Caco-2 (cell line): Measurements from ENCODE around the gene CCP110. TPM values are rescaled to one million over a fixed set of nuclear protein-coding genes. Genes with fewer than 3 reads are reported as not detected.

Source experiments
- BruUV-seq: library from RNA; stranded (reverse); fragments of 400-500 nt; replicated peaks from 2 replicates; lab custom pipeline; 2021; lab: Mats Ljungman, UMichigan
- CTCF ChIA-PET: fragments of 300-600 bp; sonication (Branson Sonifier 250); formaldehyde crosslinking; loops from one replicate; lab custom pipeline; 2022; ENCODE audit warnings: antibody characterized with exemption; lab: Charles Lee
- POLR2A ChIA-PET: fragments of 300-600 bp; sonication (Branson Sonifier 250); formaldehyde crosslinking; loops from one replicate; lab custom pipeline; 2022; ENCODE audit warnings: antibody characterized with exemption; lab: Charles Lee
- DNase-seq, 2 experiments: peaks; one replicate each; pipeline versions ENCODE4 v3.0.0 to v3.0.0-alpha.2; 2020 to 2022
- H3K27me3 ChIP-seq: replicated peaks from 2 replicates; pipeline ENCODE4 v1.6.0; 2011; ENCODE audit warnings: low read length; ENCODE audit not compliant: control insufficient read depth, insufficient read depth
- H3K36me3 ChIP-seq: 2 replicates; pipeline ENCODE4 v1.5.1; 2011; ENCODE audit warnings: low read length; ENCODE audit not compliant: control insufficient read depth, insufficient read depth
- H3K4me1 ChIP-seq: fragments of 250-450 bp; sonication (Bioruptor Pico); 2 replicates; pipeline ENCODE4 v1.5.1; 2020; ENCODE audit warnings: mild to moderate bottlenecking
- H3K4me3 ChIP-seq: 2 replicates; pipeline ENCODE4 v1.5.1; 2011; ENCODE audit warnings: low read depth, mild to moderate bottlenecking, control low read depth, low read length
- H3K9me3 ChIP-seq: fragments of 250-450 bp; sonication (Bioruptor Pico); 2 replicates; pipeline ENCODE4 v1.5.1; 2020; ENCODE audit warnings: mild to moderate bottlenecking, moderate library complexity
- H3K27ac Mint-ChIP-seq: one replicate; pipeline ENCODE4 v1.8.0; 2022; ENCODE audit warnings: mixed read lengths; ENCODE audit not compliant: unreplicated experiment
- H3K27me3 Mint-ChIP-seq: one replicate; pipeline ENCODE4 v1.8.0; 2022; ENCODE audit warnings: mixed read lengths; ENCODE audit not compliant: insufficient read depth, unreplicated experiment
- H3K36me3 Mint-ChIP-seq: one replicate; pipeline ENCODE4 v1.8.0; 2022; ENCODE audit warnings: mild to moderate bottlenecking, mixed read lengths; ENCODE audit not compliant: insufficient read depth, unreplicated experiment
- H3K4me1 Mint-ChIP-seq: one replicate; pipeline ENCODE4 v1.8.0; 2022; ENCODE audit warnings: low read depth, mixed read lengths; ENCODE audit not compliant: unreplicated experiment
- H3K4me3 Mint-ChIP-seq: one replicate; pipeline ENCODE4 v1.8.0; 2022; ENCODE audit warnings: mild to moderate bottlenecking, moderate library complexity, mixed read lengths; ENCODE audit not compliant: unreplicated experiment
- H3K9me3 Mint-ChIP-seq: one replicate; pipeline ENCODE4 v1.8.0; 2022; ENCODE audit warnings: mixed read lengths; ENCODE audit not compliant: unreplicated experiment
- CTCF ChIP-seq, 2 experiments: fragments of 200-600 bp in 1 of 2; IDR thresholded peaks; 1 replicate in 1 of 2; 2 replicates in 1 of 2; pipeline versions ENCODE4 v1.5.1 to v1.8.0; 2011 to 2022; ENCODE audit warnings: antibody characterized with exemption in 1 of 2, control low read depth in 1 of 2, inconsistent platforms in 1 of 2, low read depth in 1 of 2, low read length in 1 of 2, mild to moderate bottlenecking in 1 of 2, moderate library complexity in 1 of 2; ENCODE audit not compliant: insufficient read depth in 1 of 2, severe bottlenecking in 1 of 2, unreplicated experiment in 1 of 2
- intact Hi-C: fragments of 100-400 bp; cut with micrococcal nuclease; formaldehyde crosslinking; loops from one replicate; pipeline ENCODE4 v1.10.0; 2022; ENCODE audit not compliant: unreplicated experiment
- total RNA-seq: library from RNA; stranded (reverse); gene quantifications from 2 replicates; pipeline ENCODE4 v1.2.3, GENCODE V29; 2022

CCP110 gene
- total RNA-seq, 1 experiment from 2014 or later = 7.5 TPM

DNA sequence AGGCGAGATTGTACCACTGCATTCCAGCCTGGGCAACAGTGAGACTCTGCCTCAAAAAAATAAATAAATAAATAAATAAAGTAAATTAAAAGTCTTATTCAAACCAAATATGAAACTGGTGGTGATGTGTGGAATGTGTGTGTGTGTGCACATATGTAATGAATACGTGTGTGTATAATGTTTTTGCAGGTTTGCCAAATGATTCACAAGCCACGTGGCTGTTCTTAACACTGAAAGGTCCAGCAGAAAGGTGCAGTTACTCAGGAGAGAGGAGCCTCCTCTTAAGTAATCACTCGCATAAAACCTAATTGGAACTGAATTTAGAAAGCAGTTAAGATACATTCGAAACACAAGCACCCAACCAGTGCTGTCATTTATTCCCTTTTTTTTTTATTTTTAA is 24.7 kb upstream of the CCP110 start:
- DNase-seq = no peak
- Histone ChIP-seq H3K36me3 (no peaks in the 10 kb centered on the region; the same call in 1 of the 2 replicates), H3K9me3 (no peaks in the 10 kb centered on the region), H3K27me3 (no peaks in the 10 kb centered on the region), H3K4me1 (no peaks in the 10 kb centered on the region), H3K4me3 (no peak overlapping the region)
- intact Hi-C loops = no loop called here
- no peak for TF ChIP-seq CTCF (IDR thresholded peaks at IDR 0.05; ENCODE audit: insufficient read depth in 1 of 2, low read depth in 1 of 2, low read length in 1 of 2, severe bottlenecking in 1 of 2, unreplicated experiment in 1 of 2)
- Mint-ChIP-seq H3K4me3 (no peak overlapping the region), H3K9me3 (no peaks in the 10 kb centered on the region), H3K27me3 (no peaks in the 10 kb centered on the region), H3K27ac (no peak overlapping the region), H3K4me1 (no peaks in the 10 kb centered on the region), H3K36me3 (peaks cover 21% of the 10 kb centered on the region)
- BruUV-seq = no TSS peak
- POLR2A ChIA-PET = no interaction called here
- CTCF ChIA-PET = no interaction called here

- Mint-ChIP-seq H3K27ac (no peak overlapping the region), H3K36me3 (peaks cover 25% of the 10 kb centered on the region), H3K27me3 (no peaks in the 10 kb centered on the region), H3K9me3 (no peaks in the 10 kb centered on the region), H3K4me3 (no peak overlapping the region), H3K4me1 (no peaks in the 10 kb centered on the region)
- TF ChIP-seq CTCF (IDR thresholded peaks at IDR 0.05; ENCODE audit: insufficient read depth in 1 of 2, low read depth in 1 of 2, low read length in 1 of 2, severe bottlenecking in 1 of 2, unreplicated experiment in 1 of 2) = no peak
- Histone ChIP-seq H3K27me3 (no peaks in the 10 kb centered on the region), H3K36me3 (no peaks in the 10 kb centered on the region; the same call in 1 of the 2 replicates), H3K9me3 (no peaks in the 10 kb centered on the region), H3K4me3 (no peak overlapping the region), H3K4me1 (no peaks in the 10 kb centered on the region)
- BruUV-seq = no TSS peak
- DNase-seq = no peak
- ChIA-PET POLR2A (no interaction called here), CTCF (no interaction called here)
- intact Hi-C loops = no loop called here
Measured at GRCh38 chr16:19499481-19499880, 24.3 kb upstream of the CCP110 start.

DNA sequence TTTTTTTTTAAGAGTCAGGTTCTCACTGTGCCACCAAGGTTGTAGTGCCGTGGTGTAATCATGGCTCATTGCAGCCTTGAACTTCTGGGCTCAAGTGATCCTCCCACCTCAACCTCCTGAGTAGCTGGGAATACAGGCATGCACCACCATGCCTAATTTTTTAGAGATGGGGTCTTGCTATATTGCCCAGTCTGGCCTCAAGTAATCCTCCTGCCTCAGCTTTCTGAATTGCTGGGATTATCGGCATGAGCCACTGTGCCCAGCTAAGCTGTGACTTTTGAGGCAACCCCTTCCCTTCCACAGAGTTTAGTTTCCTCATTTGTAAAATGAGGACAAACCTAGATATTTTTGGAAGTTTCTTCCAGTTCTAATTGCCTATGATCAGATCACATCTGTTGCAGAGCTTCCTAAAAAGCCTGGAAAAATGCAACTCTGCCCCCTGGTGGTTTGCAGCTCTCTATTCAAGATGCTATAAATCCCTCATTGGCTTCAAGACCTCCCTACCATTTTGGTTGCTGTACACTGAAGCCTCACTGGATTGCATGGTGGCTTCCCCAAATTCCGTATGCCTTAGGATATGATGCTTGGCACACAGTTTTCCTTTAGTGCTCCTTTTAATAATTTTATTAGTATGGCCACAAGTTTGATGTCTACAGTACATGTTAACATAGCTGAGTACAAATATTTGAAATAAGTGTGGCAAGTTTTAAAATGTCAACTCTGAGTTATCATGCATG is 21.2 kb upstream of the CCP110 start:
- no peaks in the 10 kb centered on the region for H3K9me3 Mint-ChIP-seq
- intact Hi-C loops = loop anchor here (1.0 kb wide), 3 partner anchors 113 to 416 kb away; no protein-coding TSS in a partner anchor
- CTCF ChIA-PET = interaction anchor here (0.5 to 1.8 kb wide), 9 partner anchors 9 to 417 kb away, joined by 3 to 11 read pairs (median 3); partner anchors contain the start of gene CCP110
- no TSS peak for BruUV-seq
- no peaks in the 10 kb centered on the region for H3K27me3 Mint-ChIP-seq
- POLR2A ChIA-PET = no interaction called here
- Histone ChIP-seq H3K36me3 (no peaks in the 10 kb centered on the region; the same call in 1 of the 2 replicates), H3K4me3 (no peak overlapping the region), H3K4me1 (0 out of 2 replicates have a peak, but pooled peaks cover 4% of the 10 kb centered on the region), H3K27me3 (no peaks in the 10 kb centered on the region), H3K9me3 (no peaks in the 10 kb centered on the region)
- TF ChIP-seq CTCF (IDR thresholded peaks at IDR 0.05; ENCODE audit: insufficient read depth in 1 of 2, low read depth in 1 of 2, low read length in 1 of 2, severe bottlenecking in 1 of 2, unreplicated experiment in 1 of 2) = peak; percentile 69 to 72
- peak; percentile 70 to 74 for DNase-seq
- no peak overlapping the region for H3K27ac Mint-ChIP-seq
- H3K4me1 Mint-ChIP-seq = peaks cover 9% of the 10 kb centered on the region
- H3K36me3 Mint-ChIP-seq = peaks cover 36% of the 10 kb centered on the region
- no peak overlapping the region for H3K4me3 Mint-ChIP-seq
